Measurements from ENCODE around the gene DCPS.
"Not testable (repeated sequence)": the region's sequence is repeated elsewhere in the genome, so short reads cannot be mapped to it uniquely, and the experiment has no call there.

DCPS gene, protein sequence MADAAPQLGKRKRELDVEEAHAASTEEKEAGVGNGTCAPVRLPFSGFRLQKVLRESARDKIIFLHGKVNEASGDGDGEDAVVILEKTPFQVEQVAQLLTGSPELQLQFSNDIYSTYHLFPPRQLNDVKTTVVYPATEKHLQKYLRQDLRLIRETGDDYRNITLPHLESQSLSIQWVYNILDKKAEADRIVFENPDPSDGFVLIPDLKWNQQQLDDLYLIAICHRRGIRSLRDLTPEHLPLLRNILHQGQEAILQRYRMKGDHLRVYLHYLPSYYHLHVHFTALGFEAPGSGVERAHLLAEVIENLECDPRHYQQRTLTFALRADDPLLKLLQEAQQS

DNA sequence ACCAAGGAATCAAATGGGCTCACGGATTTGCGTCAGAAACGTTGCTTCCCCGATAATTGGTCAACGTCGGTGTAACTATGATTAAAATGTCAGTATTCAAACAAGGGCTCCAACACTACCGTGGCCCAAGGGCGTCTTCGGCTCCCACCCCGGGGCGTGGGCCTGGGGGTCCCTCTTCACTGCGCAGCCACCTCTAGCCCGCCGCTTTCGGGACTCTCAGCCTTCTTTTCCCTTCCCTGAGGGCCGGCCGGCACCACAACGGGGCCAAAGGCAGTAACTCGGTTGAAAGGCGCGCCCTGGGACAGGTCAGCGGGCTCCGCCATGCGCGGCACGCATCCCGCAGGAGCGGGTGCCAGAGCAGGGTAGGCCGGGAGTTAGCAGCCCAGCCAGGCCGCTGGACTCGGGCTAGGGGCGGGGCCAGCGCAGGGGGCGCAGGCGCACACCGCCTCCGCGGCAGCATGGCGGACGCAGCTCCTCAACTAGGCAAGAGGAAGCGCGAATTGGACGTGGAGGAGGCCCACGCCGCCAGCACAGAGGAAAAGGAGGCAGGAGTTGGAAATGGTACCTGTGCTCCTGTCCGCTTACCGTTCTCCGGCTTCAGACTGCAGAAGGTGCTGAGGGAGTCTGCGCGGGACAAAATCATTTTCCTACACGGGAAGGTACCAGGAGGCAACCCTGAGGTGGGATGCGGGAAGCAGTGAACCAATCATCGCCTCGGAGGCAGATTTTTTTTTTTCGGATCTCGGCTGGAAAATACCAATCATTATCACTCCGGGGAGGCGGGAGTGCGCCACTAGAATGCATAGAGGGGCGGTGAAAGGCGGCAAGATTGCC lies at the start of gene DCPS:
Gene DCPS, plus strand, starts transcription at position 438 of the 834 bp plus-strand sequence. Its CDS starts 21 bp downstream, at position 459.
- DNase-seq (ENCODE audit: low read depth, low spot score): peak; percentile 98

- DNase-seq (ENCODE audit: low read depth, low spot score): no peak
Measured at GRCh38 chr11:126254819-126255218, 49.0 kb upstream of the DCPS start.

DNA sequence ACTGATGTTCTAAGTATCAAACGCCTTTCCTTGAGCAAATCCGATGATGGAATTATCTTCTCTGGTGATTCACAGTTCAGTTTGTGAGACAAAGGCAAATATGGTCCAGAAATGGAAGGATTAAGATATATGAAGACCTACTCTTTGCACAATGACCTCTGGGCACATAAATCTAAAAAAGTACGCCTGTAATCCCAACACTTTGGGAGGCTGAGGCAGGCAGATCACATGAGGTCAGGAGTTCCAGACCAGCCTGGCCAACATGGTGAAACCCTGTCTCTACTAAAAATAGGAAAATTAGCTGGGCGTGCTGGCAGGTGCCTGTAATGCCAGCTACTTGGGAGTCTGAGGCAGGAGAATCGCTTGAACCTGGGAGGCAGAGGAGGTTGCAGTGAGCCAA lies 48.4 kb upstream of the DCPS start:
- not testable (repeated sequence) for DNase-seq (ENCODE audit: low read depth, low spot score)

GRCh38 chr11:126256216-126256615 lies 47.6 kb upstream of the DCPS start:
- no peak for DNase-seq (ENCODE audit: low read depth, low spot score)

DNA sequence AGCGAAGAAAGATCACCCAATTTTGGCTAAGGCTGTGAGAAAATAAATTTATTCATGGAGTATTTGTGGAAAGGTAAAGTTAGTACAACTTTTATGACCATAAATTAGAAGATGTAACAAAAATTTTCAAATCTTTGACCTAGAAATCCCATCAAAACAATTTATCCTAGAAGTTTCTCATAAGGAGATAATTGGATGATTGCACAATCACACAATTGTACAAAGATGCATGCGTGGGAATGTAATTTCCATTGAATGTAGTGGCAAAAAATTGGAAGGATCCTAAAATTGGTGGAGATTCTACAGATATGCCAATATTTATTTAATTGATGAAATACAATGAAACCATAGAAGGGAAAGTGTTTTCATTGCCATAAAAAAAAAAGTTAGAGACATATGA lies 46.7 kb upstream of the DCPS start:
- DNase-seq (ENCODE audit: low read depth, low spot score): no peak

GRCh38 chr11:126257764-126258163 lies 46.1 kb upstream of the DCPS start:
- DNase-seq (ENCODE audit: low read depth, low spot score): peak; percentile 78

DNA sequence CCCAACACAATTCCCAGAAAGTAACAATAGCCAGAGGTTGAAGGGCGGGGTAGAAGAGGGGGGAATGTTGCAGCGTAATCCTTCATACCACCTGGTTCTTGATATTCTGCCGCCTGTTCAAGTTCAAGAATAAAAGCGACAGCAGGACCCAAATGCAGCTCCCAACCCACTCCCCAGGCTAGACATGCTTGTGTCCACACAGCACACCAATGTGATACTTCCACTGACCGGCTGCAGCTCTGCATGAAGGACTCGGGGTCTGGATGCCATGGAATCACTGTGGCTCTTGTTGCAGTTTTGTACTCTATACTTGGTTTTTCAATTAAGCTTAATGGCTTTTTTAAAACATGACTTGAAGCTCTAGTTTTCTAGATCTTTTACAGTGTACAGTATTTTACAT lies 41.6 kb upstream of the DCPS start:
- DNase-seq (ENCODE audit: low read depth, low spot score): no peak

GRCh38 chr11:126263489-126263888 lies 40.4 kb upstream of the DCPS start:
- DNase-seq (ENCODE audit: low read depth, low spot score): no peak

DNA sequence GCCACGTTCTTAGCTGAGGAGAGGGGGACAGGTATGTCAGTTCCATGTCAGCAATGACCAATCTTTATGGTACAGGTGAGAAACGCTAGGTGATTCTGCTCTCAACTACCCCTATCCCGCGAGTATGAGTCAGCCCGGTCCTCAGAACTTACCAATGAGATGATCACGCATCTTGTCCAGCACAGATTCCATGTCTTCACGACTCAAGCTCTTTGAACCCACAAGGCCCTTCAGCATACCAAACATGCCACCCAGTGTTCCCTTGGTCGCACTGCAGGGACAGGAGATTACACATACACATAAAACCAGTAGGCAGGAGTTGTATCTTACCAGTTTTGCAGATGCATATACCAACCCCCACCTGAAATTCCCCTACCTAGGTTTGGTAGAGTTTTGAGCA lies 38.0 kb upstream of the DCPS start:
- peak; percentile 25 for DNase-seq (ENCODE audit: low read depth, low spot score)

- no peak for DNase-seq (ENCODE audit: low read depth, low spot score)
Measured at GRCh38 chr11:126267650-126268049, 36.2 kb upstream of the DCPS start.

DNA sequence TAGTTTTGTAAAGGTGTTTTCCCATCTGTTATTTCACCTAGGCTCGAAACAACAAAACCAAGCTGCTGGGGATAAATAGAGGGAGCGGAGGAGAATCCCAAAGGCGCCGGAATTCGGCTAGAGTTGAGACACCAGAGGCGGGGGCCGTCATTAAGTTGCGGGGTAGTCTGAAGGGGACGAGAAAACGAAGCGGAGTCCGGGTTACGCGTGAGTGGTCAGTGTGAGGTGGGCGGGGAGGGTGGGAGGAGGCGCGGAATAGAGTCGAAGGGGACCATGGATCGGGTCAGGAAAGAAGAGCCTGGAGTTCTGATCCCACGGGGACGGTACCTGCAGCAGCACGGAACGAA lies 35.5 kb upstream of the DCPS start:
- no peak for DNase-seq (ENCODE audit: low read depth, low spot score)

GRCh38 chr11:126268708-126269579 lies 34.9 kb upstream of the DCPS start, which contains the start of the genes FOXRED1 and SRPRA:
Gene FOXRED1, plus strand, starts transcription at chr11:126269154. Its CDS starts 53 bp downstream, at chr11:126269207.
Gene SRPRA, minus strand, starts transcription at chr11:126268895. Its CDS starts 91 bp downstream, at chr11:126268804.
- peak; percentile 100 for DNase-seq (ENCODE audit: low read depth, low spot score)

DNA sequence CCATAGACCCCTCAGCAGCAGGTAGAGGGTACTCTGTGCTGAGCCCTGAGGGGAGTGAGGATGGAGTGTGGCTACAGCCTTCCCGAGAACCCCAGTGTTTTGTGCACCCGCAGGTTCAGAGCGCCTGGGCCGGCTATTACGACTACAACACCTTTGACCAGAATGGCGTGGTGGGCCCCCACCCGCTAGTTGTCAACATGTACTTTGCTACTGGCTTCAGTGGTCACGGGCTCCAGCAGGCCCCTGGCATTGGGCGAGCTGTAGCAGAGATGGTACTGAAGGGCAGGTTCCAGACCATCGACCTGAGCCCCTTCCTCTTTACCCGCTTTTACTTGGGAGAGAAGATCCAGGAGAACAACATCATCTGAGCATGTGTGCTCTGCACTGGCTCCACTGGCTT lies 26.5 kb upstream of the DCPS start:
- no peak for DNase-seq (ENCODE audit: low read depth, low spot score)

GRCh38 chr11:126277780-126278179 lies 26.1 kb upstream of the DCPS start:
- no peak for DNase-seq (ENCODE audit: low read depth, low spot score)

DNA sequence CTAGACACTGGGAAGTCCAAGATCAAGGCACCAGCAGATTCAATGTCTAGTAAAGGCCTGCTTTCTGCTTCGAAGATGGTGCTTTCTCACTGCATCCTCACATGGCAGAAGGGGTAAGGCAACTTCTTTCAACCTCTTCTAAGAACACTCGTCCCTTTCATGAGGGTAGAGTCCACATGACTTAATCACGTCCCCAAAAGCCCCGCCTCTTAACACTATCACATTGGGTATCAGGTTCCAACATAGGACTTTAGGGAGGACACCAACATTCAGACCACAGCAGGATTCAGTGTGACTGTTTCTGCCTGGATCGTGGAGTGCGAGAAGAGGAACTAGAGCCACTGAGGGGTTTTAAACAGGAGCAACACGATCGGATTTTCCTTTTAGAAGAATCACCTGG lies 24.7 kb upstream of the DCPS start:
- DNase-seq (ENCODE audit: low read depth, low spot score): no peak

- DNase-seq (ENCODE audit: low read depth, low spot score): no peak
Measured at GRCh38 chr11:126280595-126280994, 23.3 kb upstream of the DCPS start.

DNA sequence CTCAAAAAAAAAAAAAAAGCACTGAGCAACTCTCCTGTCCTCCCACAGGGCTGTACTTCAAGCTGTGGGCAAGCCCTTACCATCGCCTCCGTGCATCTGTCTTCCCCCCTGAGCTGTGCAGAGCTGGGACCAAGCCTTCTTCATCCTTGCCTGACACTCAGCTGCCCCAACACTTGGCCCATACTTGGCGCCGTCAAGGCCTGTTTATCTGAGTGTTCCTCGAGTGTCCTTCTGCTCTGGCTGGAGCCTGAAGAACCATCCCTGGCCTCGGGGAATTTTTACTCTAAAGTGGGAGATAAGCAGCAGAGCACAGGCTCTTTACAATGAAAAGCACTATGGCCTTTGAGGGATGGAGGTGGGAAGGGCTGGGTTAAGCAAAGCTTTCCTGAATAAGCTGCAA lies 22.6 kb upstream of the DCPS start:
- DNase-seq (ENCODE audit: low read depth, low spot score): no peak

DNA sequence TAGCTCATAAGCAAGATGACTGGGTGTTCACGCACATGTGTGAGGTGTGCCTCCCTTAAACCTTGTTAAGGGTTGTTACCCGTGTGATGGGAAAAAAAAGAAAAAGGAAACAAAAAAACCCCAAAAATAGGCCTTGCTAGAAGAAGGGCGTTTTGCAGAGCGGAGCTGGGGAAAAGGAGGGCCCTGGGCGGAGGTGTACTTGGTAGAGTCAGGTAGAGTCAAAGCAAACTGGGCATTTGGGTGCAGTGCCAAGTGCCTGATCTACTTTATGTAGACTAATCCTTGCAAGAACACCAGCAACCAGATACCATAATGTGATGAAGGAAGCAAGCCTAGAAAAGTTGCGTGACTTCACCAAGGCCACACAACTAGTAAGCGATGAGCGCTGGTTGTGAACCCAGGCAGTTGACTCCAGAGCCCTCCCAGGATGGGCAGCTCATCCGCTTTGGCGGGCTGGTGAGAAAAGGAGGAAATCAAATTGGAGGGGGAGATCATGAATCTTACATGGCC lies 22.1 kb upstream of the DCPS start:
- no peak for DNase-seq (ENCODE audit: low read depth, low spot score)

GRCh38 chr11:126282361-126282735 lies 21.5 kb upstream of the DCPS start:
- DNase-seq (ENCODE audit: low read depth, low spot score): peak; percentile 66

DNA sequence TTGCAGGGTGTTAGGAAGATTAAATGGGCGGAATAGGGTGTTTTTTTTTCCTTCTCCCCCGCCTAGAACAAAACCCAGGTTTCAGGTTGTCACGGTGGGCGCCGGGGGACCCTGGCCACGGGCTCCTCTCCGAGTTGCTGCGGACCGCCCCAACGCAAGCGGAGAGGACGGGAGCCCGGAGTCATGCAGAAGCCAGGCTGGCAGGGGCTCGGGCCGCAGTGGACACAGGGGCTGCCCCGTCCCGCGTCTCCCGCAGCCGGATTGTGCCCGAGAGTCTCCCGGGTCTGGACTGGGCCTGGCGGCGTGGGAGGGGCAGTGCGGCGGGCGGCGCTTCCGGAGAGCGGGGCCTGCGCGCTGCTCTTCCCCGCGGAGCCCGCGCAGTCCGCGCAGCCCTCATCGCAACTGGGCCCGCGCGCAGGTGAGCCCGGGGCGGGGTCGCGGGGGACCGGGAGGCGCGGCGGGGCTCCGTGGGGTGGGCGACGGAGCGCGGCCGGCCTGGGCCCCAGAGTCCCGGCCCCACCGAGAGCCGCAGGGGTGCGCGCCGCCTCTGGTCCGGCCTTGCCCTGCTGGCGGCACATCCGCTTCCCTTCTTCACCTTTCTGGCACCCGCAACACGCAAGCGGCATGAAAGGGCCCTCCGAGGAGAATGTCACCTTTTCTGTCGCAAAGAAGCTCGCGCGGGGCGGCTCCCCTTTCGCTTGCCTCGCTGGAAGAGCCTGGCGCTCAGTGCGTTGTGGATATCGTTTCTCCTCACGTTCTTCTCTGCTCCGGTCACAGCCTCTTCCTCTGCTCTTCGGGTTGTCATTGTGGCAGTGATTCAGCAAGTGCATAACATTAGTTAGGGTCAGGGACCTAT lies 20.9 kb upstream of the DCPS start, which contains the start of gene TIRAP:
Gene TIRAP, plus strand, starts transcription at position 358 of the 856 bp plus-strand sequence. CDS start 7,802 bp downstream, outside the sequence.
- DNase-seq (ENCODE audit: low read depth, low spot score): peak; percentile 78

GRCh38 chr11:126284829-126285228 lies 19.0 kb upstream of the DCPS start:
- DNase-seq (ENCODE audit: low read depth, low spot score): peak; percentile 96

Measured in astrocyte of the hippocampus (primary cell).